ENCODE results near the gene ZCCHC14.

ZCCHC14 gene

GRCh38 chr16:87407511-87408112 is 85.2 kb downstream of the ZCCHC14 start:
- Histone ChIP-seq H3K27me3 (ENCODE audit: insufficient read depth, poor library complexity, severe bottlenecking) (no peaks in the 10 kb centered on the region), H3K27ac (replicated peaks) (peak overlapping the region; percentile 76), H3K4me3 (replicated peaks; ENCODE audit: insufficient read depth, low read length) (no peak overlapping the region)
- no peak for TF ChIP-seq GABPA (IDR thresholded peaks at IDR 0.05; ENCODE audit: low read depth)
- TF ChIP-seq REST (IDR thresholded peaks at IDR 0.05; ENCODE audit: insufficient replicate concordance, low read depth): peak; percentile 8
- no peak for TF ChIP-seq CTCF (IDR thresholded peaks at IDR 0.05; ENCODE audit: insufficient read depth, low read length)
- peak; percentile 84; the same call in 1 of the 2 replicates for TF ChIP-seq SPI1 (IDR thresholded peaks at IDR 0.05; ENCODE audit: borderline replicate concordance, low read depth)
- peak; percentile 75 for TF ChIP-seq POLR2AphosphoS5 (IDR thresholded peaks at IDR 0.05; ENCODE audit: low read depth)
- DNase-seq (ENCODE audit: low read depth in 1 of 2, low spot score in 1 of 2): peak; percentile 85 to 94

GRCh38 chr16:87406495-87407088 is 86.2 kb downstream of the ZCCHC14 start:
- Histone ChIP-seq H3K27ac (replicated peaks) (peak overlapping the region; percentile 76), H3K27me3 (ENCODE audit: insufficient read depth, poor library complexity, severe bottlenecking) (no peaks in the 10 kb centered on the region), H3K4me3 (replicated peaks; ENCODE audit: insufficient read depth, low read length) (no peak overlapping the region)
- no peak for DNase-seq (ENCODE audit: low read depth in 1 of 2, low spot score in 1 of 2)
- TF ChIP-seq POLR2AphosphoS5 (IDR thresholded peaks at IDR 0.05; ENCODE audit: low read depth): no peak
- TF ChIP-seq REST (IDR thresholded peaks at IDR 0.05; ENCODE audit: insufficient replicate concordance, low read depth): no peak
- TF ChIP-seq GABPA (IDR thresholded peaks at IDR 0.05; ENCODE audit: low read depth): no peak
- TF ChIP-seq CTCF (IDR thresholded peaks at IDR 0.05; ENCODE audit: insufficient read depth, low read length): no peak

- Histone ChIP-seq H3K27me3 (ENCODE audit: insufficient read depth, poor library complexity, severe bottlenecking) (no peaks in the 10 kb centered on the region), H3K27ac (replicated peaks) (no peak overlapping the region), H3K4me3 (replicated peaks; ENCODE audit: insufficient read depth, low read length) (no peak overlapping the region)
- no peak for DNase-seq (ENCODE audit: low read depth in 1 of 2, low spot score in 1 of 2)
- TF ChIP-seq GABPA (IDR thresholded peaks at IDR 0.05; ENCODE audit: low read depth) (no peak), CTCF (IDR thresholded peaks at IDR 0.05; ENCODE audit: insufficient read depth, low read length) (no peak), SPI1 (IDR thresholded peaks at IDR 0.05; ENCODE audit: borderline replicate concordance, low read depth) (no peak), POLR2AphosphoS5 (IDR thresholded peaks at IDR 0.05; ENCODE audit: low read depth) (no peak), REST (IDR thresholded peaks at IDR 0.05; ENCODE audit: insufficient replicate concordance, low read depth) (no peak)
Observed at GRCh38 chr16:87404764-87405625, 87.8 kb downstream of the ZCCHC14 start.
